Measurements from ENCODE around the gene TAC1.
"Not testable (repeated sequence)": the region's sequence is repeated elsewhere in the genome, so short reads cannot be mapped to it uniquely, and the experiment has no call there.

The TAC1 gene, protein sequence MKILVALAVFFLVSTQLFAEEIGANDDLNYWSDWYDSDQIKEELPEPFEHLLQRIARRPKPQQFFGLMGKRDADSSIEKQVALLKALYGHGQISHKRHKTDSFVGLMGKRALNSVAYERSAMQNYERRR

DNA sequence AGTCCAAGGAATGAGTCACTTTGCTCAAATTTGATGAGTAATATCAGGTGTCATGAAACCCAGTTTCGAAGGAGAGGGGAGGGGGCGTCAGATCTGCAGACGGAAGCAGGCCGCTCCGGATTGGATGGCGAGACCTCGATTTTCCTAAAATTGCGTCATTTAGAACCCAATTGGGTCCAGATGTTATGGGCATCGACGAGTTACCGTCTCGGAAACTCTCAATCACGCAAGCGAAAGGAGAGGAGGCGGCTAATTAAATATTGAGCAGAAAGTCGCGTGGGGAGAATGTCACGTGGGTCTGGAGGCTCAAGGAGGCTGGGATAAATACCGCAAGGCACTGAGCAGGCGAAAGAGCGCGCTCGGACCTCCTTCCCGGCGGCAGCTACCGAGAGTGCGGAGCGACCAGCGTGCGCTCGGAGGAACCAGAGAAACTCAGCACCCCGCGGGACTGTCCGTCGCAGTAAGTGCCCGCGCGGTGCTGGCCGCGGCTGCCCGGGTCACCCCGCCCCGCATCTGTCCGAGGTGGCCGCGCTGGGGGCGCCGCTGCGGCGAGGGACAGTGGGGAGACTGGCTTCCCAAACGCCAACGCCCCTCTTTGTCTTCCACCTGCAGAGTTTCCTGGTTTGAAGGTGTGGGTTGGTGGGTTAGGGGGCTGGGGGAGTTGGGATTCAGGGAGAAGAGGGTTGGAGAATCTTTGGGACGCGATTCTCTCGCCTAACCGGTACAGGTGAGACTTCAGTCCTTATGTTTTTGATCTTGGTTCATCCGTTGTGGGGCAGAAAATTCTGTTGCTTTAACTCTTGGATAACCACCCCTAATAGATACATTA, at the start of gene TAC1:
TAC1 (plus strand) TSS at position 351 of the 829 bp plus-strand sequence. CDS start 527 bp downstream, outside the sequence.
- no peak for FAIRE-seq
- DNase-seq (ENCODE audit: low spot score) = peak; percentile 36

DNA sequence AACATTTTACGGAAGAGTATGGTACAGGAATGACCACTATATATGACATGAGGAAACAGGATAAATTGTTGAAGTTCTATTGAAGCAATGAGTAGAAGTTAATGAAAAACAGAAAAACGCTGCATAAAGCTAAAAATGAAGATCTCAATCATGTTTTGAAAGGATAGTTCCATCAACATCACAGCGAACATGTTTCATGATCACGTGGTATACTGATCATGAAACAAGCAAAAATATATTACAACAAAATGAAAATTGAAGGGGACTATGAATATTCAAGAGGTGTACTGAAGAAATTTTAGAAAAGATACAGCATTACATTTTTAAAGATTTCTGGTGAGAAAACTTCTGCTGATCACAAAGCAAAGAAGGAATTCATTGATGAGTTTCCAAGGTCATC, 45.9 kb upstream of the TAC1 start:
- DNase-seq (ENCODE audit: low spot score) = no peak
- no peak for FAIRE-seq

DNA sequence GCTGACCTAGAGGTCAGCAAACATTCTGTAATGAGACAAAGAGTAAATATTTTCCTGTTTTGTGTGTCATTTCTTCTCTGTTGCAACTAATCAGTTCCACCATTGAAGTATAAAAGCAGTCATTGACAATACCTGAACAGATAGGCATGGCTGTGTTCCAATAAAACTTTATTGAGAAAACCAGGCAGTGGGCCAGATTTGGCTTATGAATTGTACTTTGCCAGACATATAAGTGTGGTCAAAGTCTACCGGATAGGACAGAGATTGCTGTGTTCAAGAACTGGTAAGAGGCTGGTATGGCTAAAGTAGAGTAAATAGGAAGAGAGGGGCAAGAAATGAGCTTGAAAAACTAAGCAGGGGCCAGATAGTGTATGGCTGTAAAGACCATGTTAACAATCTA, 38.3 kb upstream of the TAC1 start:
- DNase-seq (ENCODE audit: low spot score) (no peak), FAIRE-seq (no peak)

DNA sequence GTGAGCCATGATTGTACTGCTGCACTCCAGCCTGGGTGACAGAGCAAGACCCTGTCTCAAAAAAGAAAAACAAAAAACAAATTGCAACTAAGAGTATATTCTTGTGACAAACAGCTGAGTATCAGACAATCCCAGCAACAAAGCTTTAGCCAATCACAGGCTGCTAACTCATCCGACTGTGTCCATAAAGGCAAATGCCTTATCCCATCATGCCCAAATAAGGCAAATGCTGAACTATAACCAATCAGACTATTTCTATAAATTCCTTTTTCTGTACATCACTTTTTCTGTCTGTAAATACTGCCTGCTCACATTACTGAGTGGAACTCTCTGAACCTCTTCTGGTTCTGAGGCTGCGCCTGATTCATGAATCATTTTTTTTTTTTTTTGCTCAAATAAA, 37.5 kb upstream of the TAC1 start:
- no peak for DNase-seq (ENCODE audit: low spot score)
- no peak for FAIRE-seq

DNA sequence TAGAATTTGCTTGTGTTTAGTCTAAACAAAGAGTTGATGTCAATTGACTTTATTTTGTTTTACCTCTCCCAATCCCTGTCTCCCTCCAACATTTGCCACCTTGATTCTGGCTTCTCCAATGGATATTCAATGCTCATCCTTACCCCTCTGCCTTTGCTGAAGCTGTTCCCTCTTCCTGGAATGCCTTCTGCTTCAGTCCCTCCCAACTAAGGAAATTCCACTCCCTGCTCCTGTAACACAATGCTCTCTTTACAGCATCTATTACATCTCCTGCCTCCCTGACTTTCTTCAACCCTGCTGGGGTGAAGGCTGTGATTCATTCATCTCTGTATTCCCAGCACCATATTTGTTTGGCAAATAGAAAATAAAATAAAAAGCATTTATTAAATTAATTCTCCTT, 34.5 kb upstream of the TAC1 start:
- DNase-seq (ENCODE audit: low spot score) (no peak), FAIRE-seq (no peak)

DNA sequence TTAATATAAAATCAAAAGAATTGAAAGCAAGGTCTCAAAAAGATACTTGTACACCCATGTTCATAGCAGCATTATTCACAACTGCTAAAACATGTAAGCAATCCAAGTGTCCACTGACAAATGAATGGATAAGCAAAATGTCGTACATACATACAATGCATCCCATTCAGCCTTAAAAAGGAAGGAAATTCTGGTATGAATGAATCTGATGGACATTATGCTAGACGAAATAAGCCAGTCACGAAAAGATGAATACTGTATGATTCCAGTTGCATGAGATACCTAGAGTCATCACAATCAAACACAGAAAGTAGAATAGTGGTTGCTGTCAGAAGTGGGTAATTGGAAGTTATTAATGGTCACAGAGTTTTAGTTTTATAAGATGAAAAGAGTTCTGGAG, 9.5 kb upstream of the TAC1 start:
- no peak for FAIRE-seq

DNA sequence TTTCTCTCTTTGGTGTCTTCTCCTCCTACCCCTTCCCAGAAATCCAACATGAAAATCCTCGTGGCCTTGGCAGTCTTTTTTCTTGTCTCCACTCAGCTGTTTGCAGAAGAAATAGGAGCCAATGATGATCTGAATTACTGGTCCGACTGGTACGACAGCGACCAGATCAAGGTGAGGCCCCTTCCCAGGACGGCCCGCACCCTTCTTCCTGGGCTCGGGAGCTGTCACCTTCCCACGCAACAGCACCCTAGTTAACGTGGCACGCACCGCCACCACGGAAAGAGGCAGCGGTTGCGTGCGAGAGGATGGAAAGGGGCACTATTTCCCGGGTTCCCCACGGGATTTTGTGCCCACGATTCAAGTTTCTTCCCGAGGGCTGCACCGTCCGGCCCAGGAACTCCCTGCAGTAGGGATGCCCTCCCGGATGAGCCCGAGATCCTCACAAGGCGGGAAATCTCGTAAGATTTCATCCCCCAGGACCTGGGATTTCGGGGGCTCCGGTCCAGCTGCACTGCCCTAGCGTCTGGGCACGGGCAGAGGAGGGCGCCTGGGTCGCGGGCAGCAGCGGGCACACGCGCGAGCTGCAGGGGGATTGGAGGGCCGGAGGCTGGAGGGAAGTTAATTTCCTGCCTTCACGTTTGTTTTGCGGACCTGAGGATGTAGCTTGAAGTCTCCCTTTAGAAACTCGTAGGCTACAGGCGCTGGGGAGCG, 834 bp downstream of the TAC1 start:
- DNase-seq (ENCODE audit: low spot score) (no peak), FAIRE-seq (no peak)

More for the DNA sequence above, 9.5 kb upstream of the TAC1 start:
- no peak for DNase-seq (ENCODE audit: low spot score)

DNA sequence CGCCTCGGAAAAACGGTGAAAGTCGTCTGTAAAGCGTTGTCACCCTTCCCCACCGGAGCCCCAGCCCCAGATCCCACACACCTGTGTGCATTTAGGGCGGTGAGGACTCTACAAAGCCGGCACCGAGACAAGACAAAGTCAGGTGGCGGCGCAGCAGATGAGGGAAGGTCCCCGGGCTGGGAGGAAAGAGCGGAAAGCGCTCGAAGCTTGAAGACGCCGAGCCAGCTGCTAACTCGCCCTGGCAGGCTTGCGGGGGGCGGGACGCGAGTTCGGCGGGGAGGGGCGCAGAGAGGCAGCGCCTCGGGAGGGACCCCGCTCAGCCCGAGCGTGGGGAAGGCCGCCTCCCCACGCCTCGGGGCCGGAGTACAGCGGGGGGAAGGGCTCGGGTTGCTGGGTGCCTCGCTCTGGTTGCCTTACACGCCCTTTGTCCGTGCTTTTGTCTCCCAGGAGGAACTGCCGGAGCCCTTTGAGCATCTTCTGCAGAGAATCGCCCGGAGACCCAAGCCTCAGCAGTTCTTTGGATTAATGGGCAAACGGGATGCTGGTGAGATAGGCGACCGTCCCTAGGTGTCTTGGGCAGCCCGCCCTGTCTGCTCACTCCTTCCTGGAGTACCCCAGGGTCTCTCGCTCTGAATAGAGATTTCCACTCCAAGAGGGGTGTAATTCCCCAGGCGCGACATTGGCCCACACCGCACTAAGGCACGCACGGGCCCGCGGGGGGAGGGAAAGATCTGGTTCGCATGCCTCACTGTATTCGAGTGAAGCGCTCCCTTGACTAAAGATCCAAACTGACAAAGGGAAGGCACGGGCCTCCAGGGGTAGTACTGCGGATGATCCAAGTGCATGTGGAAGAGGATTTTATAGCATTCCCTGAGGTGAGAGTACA, 1.6 kb downstream of the TAC1 start:
- DNase-seq (ENCODE audit: low spot score) (no peak), FAIRE-seq (no peak)

DNA sequence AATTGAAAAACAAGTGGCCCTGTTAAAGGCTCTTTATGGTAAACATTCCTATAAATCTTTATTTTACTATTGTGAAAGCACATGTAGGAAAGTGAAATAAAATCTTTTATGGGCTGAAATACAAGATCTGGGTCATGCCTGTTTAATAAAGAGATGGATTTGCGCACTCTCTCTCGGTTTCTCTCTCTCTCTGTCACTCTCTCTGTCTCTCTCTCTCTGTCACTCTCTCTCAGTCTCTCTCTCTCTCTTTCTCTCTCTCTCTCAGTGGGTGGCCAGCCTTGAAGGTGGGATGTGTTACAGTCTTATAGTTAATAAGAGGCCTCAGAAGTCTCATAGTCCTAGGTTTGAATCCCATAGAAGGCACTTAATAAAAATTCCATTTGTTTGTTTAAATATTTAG, 2.4 kb downstream of the TAC1 start:
- DNase-seq (ENCODE audit: low spot score) = no peak
- no peak for FAIRE-seq

DNA sequence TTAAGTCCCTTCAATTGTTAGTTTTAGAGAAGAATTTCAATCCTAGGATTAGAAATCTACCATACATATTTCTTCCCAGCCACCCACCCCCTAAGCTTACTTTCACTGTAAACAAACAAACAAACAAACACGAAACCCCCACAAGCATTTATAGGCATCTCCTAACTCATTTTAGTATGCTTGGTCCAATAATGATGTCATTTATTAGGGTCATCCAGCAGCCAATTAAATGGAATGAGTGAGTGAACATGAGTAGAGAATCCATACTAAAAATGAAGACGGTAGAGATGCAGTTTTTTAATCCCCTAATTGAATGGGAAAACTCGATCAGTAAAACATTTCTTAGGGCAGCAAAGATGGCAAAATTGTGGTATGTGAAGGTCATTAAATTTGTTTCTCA, 3.2 kb downstream of the TAC1 start:
- FAIRE-seq (no peak), DNase-seq (ENCODE audit: low spot score) (no peak)

DNA sequence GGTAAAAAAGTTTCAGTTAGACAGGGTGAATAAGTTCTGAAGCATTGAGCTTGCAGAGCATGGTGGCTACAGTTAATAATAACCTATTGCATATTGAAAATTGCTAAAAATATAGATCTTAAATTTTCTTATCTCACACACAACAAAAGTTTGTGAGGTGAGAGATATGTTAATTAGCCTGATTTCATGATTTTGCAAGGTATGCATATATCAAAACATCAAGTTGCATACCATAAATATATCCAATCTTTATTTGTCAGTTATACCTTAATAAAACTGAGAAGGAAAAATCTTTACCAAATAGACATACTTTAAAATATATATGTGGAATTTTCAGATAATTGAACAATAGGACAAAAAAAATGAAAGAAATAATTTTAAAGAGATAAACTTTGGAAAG, 16.6 kb downstream of the TAC1 start:
- no peak for DNase-seq (ENCODE audit: low spot score)
- FAIRE-seq = no peak

DNA sequence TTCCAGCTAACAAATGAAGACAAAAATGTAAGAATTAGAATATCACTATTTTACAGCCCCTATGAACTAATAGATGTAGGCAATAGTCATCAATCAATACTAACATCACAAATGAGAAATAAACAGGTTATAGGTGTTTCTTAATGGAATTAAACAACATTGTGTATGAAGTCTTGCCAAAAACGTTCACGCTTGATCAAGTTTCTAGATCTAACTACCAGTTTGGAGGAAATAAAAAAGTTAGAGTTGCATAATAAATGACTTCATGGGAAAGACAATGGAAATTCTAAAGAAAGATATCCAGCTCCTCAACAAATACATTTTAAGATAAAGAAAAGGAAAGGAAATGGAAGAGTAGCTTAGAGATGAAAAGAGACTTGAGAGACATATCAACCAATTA, 19.7 kb downstream of the TAC1 start:
- FAIRE-seq = no peak

DNA sequence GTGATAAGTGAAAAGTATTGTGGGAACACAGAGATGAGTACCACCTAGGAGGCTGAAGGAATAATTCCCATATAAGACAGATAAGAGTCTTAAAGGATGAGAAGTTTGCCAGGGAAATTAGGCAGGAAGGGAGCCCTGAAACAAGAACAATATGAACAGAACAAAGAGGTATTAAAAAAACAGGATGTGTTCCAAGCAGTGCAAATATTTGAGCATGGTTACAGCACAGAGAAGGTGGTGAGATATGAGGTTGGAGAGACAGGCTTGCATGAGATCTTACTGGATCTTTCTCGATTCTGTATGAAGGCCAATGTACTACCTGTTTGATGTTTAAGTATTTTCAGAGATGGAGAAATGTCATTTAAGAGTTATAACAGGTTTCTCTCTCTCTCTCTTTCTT, 20.3 kb downstream of the TAC1 start:
- DNase-seq (ENCODE audit: low spot score) (no peak), FAIRE-seq (no peak)

More for the DNA sequence above, 19.7 kb downstream of the TAC1 start:
- no peak for DNase-seq (ENCODE audit: low spot score)

DNA sequence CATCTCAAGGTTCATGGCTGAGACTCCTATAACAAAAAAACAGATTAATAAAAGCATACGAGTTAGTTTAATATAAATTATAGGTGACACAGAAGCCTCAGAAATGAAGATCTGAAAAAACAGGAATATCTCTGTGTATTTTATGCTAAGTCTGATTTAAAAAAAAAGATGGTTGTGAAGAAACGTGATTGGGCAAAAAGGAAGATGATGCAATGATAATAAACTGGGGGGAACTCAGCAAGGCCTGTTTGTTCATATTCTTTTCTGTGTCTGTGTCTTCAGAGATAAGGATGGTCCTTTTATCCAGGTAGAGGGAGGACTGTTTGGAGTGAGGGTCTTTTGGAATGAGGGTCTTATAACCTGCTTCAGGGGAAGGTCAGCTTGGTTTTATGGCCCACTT, 25.9 kb downstream of the TAC1 start:
- FAIRE-seq (no peak), DNase-seq (ENCODE audit: low spot score) (no peak)

DNA sequence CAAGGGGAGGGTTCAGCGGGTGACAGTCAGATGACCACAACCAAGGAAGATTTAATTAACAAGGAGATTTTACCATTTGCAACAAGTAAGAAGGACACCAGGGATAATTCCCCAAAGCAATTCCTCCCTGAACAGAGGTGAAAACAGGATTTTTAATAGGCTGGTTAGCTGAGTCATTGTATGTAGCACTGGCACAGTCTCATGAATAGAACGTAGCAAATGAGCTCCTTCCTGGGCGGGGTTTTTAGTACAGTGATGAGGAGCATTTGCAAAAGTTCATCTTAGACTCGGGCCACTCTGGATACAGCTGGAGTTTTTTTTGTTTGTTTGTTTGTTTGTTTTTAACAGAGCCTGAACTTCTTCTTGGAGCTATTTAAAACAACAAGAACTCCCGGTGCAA, 39.0 kb downstream of the TAC1 start:
- DNase-seq (ENCODE audit: low spot score) (no peak), FAIRE-seq (peak; percentile 81)

DNA sequence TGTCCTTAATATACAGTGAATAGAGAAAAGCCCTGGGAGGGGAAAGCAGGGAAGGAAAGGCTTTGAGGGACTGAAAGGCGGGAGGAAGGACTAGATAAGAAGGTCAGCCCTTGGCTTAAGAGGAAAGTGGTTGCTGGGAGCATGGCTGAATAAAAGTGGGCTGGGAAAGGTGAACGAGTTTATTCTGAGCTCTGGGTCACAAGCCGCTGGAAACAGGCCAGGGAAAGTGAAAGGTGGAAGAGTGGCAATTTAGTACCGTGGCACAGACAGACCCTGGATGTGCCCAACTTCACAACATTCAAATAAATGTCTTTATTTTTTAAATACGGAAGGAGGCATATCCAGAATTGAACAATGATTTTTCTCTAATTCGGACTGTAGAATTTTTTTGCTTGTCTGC, 39.7 kb downstream of the TAC1 start:
- DNase-seq (ENCODE audit: low spot score) (no peak), FAIRE-seq (no peak)

DNA sequence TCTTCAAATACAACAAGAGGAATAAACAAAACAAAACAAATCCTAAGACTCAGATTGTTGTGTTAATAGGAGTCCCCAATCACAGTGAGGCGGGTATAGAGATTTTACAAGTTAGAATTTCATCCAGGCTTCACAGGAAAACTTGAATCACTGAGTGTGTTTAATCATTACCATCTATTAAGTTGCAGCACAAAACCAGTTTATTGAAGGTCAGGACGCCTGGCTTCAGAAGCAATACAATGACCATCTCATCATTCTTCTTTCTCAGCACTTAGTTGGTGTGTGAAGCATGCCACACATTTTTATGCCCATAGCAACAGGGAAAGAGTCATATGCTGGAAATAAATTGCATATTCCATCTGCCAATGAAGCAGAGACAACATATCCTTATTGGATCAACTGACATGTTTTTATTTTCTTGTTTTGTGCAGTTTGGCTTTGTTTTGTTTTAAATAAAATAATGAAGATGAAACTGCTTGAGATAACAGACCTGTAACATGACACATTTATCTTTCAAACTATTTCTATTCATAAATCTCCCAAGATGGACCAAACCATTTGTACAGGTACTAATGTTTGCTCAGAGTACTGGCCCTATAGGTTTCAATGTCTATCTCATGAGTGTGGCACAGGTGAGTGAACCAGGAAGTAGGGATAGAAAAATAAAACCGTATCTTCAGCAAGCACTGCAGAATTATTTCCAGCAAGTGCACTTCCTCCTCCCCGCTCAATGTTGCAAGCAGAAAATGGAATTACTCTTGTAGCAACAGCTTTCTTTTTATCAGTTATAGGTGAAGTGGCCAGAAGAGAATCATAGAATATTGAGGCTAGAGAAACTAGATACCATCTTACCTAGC, 40.4 kb downstream of the TAC1 start:
- DNase-seq (ENCODE audit: low spot score) (no peak), FAIRE-seq (no peak)

DNA sequence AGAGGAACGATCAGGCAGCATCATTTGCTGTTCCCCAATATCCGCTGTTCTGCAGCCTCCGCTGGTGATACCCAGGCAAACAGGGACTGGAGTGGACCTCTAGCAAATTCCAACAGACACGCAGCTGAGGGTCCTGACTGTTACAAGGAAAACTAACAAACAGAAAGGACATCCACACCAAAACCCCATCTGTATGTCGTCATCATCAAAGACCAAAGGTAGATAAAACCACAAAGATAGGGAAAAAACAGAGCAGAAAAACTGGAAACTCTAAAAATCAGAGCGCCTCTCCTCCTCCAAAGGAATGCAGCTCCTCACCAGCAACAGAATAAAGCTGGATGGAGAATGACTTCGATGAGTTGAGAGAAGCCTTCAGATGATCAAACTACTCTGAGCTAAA, 54.5 kb downstream of the TAC1 start:
- FAIRE-seq = not testable (repeated sequence)

More for the DNA sequence above, 54.5 kb downstream of the TAC1 start:
- DNase-seq (ENCODE audit: low spot score) = not testable (repeated sequence)

All from urothelium cell line (cell line).